Measurements from ENCODE around the gene TET3.
"Not testable (repeated sequence)": the region's sequence is repeated elsewhere in the genome, so short reads cannot be mapped to it uniquely, and the experiment has no call there.

The TET3 gene

DNA sequence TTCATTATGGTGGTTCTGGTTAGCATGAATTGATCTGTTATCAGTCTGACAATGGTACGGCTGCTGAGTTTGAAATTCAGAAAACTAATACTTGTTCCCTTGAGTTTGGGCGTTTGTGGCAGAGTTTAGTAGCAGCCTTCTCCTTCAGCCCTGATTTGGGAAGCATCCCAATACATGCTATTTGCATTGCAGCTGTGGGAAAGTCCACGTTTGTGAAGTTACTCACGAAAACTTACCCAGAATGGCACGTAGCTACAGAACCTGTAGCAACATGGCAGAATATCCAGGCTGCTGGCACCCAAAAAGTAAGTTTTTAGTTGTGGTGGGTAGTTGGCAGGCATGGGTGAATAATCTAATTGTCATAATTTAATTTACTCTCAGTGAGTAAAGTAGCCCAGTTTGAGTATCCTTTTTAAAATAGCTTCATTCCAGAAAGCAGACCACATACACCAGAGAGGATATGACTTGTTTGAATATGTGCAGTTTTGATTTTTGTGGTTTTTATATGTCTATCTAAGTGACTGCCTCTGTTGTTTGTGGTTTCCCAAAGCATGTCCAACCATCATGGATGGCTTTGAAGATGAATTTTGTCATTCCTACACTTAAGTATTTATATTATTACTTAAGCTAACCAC, 45.9 kb upstream of the TET3 start:
- Histone ChIP-seq H2BK12ac (ENCODE audit: low read length in 2 of 2) (no peak overlapping the region), H4K8ac (ENCODE audit: low read length) (no peak overlapping the region), H2BK5ac (ENCODE audit: low read depth, low read length, poor library complexity, severe bottlenecking) (no peak overlapping the region), H3K79me1 (replicated peaks; ENCODE audit: low read length, poor library complexity, severe bottlenecking) (peaks cover 7% of the 10 kb centered on the region), H2BK120ac (ENCODE audit: low read depth, low read length) (no peak overlapping the region), H3K9ac (ENCODE audit: low read length) (peak overlapping the region; percentile 7), H3K4me2 (ENCODE audit: low read length, poor library complexity, severe bottlenecking) (no peak overlapping the region), H3K27me3 (ENCODE audit: control insufficient read depth in 1 of 2, insufficient read depth in 1 of 2, low read length in 2 of 2) (no peaks in the 10 kb centered on the region), H3K4ac (ENCODE audit: low read depth in 1 of 2, low read length in 2 of 2) (peak overlapping the region in 1 of 2 experiments; percentile 13), H2AK5ac (ENCODE audit: low read length, severe bottlenecking) (no peak overlapping the region), H2BK15ac (ENCODE audit: low read depth, poor library complexity, severe bottlenecking) (no peak overlapping the region), H3K18ac (ENCODE audit: low read depth in 1 of 2, low read length in 2 of 2) (no peak overlapping the region), H3K9me3 (ENCODE audit: control insufficient read depth, low read length) (no peaks in the 10 kb centered on the region), H3K4me1 (ENCODE audit: control insufficient read depth, insufficient read depth, low read depth, low read length) (peaks cover 7% of the 10 kb centered on the region), H3K23ac (ENCODE audit: low read length in 2 of 2) (no peak overlapping the region), H3K36me3 (ENCODE audit: control insufficient read depth in 1 of 2, insufficient read depth in 2 of 2, low read depth in 1 of 2, low read length in 2 of 2) (peaks cover 11 to 49% of the 10 kb centered on the region in 2 experiments), H3K4me3 (ENCODE audit: insufficient read depth in 1 of 2, low read depth in 1 of 2, low read length in 2 of 2) (no peak overlapping the region), H3K14ac (ENCODE audit: low read length in 2 of 2) (no peak overlapping the region), H2AFZ (ENCODE audit: low read depth, low read length) (no peak overlapping the region), H4K91ac (ENCODE audit: low read length) (no peak overlapping the region), H3K27ac (ENCODE audit: low read length, poor library complexity, severe bottlenecking) (peak overlapping the region; percentile 35)
- DNase-seq: peak; percentile 37
- WGBS: 94% methylated on average over 5 of the region's 5 CpGs

DNA sequence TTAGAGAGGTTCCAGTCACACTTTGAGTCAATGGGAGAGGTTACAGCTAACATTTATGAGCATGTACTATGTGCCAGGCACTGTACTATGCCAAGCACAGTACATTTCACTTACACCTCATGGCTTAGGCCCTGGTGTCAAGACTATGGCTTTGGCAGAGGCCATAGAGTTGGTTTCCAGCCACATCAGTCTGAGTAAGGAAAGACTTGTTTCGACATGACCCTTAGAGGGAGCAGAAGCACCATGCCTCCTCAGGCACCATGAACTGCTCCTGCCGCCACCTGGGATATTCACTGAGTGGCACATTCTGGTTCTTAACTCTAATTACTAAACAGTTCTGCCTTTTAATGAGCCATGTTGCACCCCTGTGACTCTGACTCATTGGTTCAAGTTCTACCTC, 45.3 kb upstream of the TET3 start:
- Histone ChIP-seq H3K4me1 (ENCODE audit: control insufficient read depth, insufficient read depth, low read depth, low read length) (peaks cover 7% of the 10 kb centered on the region), H2BK12ac (ENCODE audit: low read length in 2 of 2) (no peak overlapping the region), H3K27ac (ENCODE audit: low read length, poor library complexity, severe bottlenecking) (no peak overlapping the region), H2BK120ac (ENCODE audit: low read depth, low read length) (no peak overlapping the region), H3K4me3 (ENCODE audit: insufficient read depth in 1 of 2, low read depth in 1 of 2, low read length in 2 of 2) (no peak overlapping the region), H2BK5ac (ENCODE audit: low read depth, low read length, poor library complexity, severe bottlenecking) (no peak overlapping the region), H4K8ac (ENCODE audit: low read length) (no peak overlapping the region), H4K91ac (ENCODE audit: low read length) (no peak overlapping the region), H3K4ac (ENCODE audit: low read depth in 1 of 2, low read length in 2 of 2) (no peak overlapping the region), H3K9ac (ENCODE audit: low read length) (peak overlapping the region; percentile 7), H2AK5ac (ENCODE audit: low read length, severe bottlenecking) (no peak overlapping the region), H3K14ac (ENCODE audit: low read length in 2 of 2) (no peak overlapping the region), H3K18ac (ENCODE audit: low read depth in 1 of 2, low read length in 2 of 2) (no peak overlapping the region), H3K4me2 (ENCODE audit: low read length, poor library complexity, severe bottlenecking) (no peak overlapping the region), H3K27me3 (ENCODE audit: control insufficient read depth in 1 of 2, insufficient read depth in 1 of 2, low read length in 2 of 2) (no peaks in the 10 kb centered on the region), H3K23ac (ENCODE audit: low read length in 2 of 2) (no peak overlapping the region), H3K79me1 (replicated peaks; ENCODE audit: low read length, poor library complexity, severe bottlenecking) (peaks cover 7% of the 10 kb centered on the region), H2BK15ac (ENCODE audit: low read depth, poor library complexity, severe bottlenecking) (no peak overlapping the region), H3K9me3 (ENCODE audit: control insufficient read depth, low read length) (no peaks in the 10 kb centered on the region), H2AFZ (ENCODE audit: low read depth, low read length) (no peak overlapping the region), H3K36me3 (ENCODE audit: control insufficient read depth in 1 of 2, insufficient read depth in 2 of 2, low read depth in 1 of 2, low read length in 2 of 2) (peaks cover 14 to 55% of the 10 kb centered on the region in 2 experiments)
- DNase-seq: peak; percentile 38
- WGBS: 94% methylated on average over 2 of the region's 2 CpGs

GRCh38 chr2:73940066-73940465, 44.6 kb upstream of the TET3 start:
- not testable (repeated sequence) for H2AFZ ChIP-seq (ENCODE audit: low read depth, low read length); H3K27ac ChIP-seq (ENCODE audit: low read length, poor library complexity, severe bottlenecking); H2BK12ac ChIP-seq (ENCODE audit: low read length in 2 of 2); H4K91ac ChIP-seq (ENCODE audit: low read length); H3K4ac ChIP-seq (ENCODE audit: low read depth in 1 of 2, low read length in 2 of 2); H2BK15ac ChIP-seq (ENCODE audit: low read depth, poor library complexity, severe bottlenecking); H3K23ac ChIP-seq (ENCODE audit: low read length in 2 of 2); H3K14ac ChIP-seq (ENCODE audit: low read length in 2 of 2); H2AK5ac ChIP-seq (ENCODE audit: low read length, severe bottlenecking); H3K18ac ChIP-seq (ENCODE audit: low read depth in 1 of 2, low read length in 2 of 2); H4K8ac ChIP-seq (ENCODE audit: low read length); H3K4me3 ChIP-seq (ENCODE audit: insufficient read depth in 1 of 2, low read depth in 1 of 2, low read length in 2 of 2); H3K4me1 ChIP-seq (ENCODE audit: control insufficient read depth, insufficient read depth, low read depth, low read length); H3K4me2 ChIP-seq (ENCODE audit: low read length, poor library complexity, severe bottlenecking); H3K9me3 ChIP-seq (ENCODE audit: control insufficient read depth, low read length); DNase-seq; H3K9ac ChIP-seq (ENCODE audit: low read length); H2BK5ac ChIP-seq (ENCODE audit: low read depth, low read length, poor library complexity, severe bottlenecking); H3K27me3 ChIP-seq (ENCODE audit: control insufficient read depth in 1 of 2, insufficient read depth in 1 of 2, low read length in 2 of 2); H2BK120ac ChIP-seq (ENCODE audit: low read depth, low read length)
- Histone ChIP-seq H3K36me3 (ENCODE audit: control insufficient read depth in 1 of 2, insufficient read depth in 2 of 2, low read depth in 1 of 2, low read length in 2 of 2) (peaks cover 17 to 59% of the 10 kb centered on the region in 2 experiments), H3K79me1 (replicated peaks; ENCODE audit: low read length, poor library complexity, severe bottlenecking) (peaks cover 12% of the 10 kb centered on the region)
- 94% methylated on average over 1 of the region's 1 CpG for WGBS

GRCh38 chr2:73942664-73943063, 42.0 kb upstream of the TET3 start:
- Histone ChIP-seq H4K8ac (ENCODE audit: low read length) (no peak overlapping the region), H3K4me3 (ENCODE audit: insufficient read depth in 1 of 2, low read depth in 1 of 2, low read length in 2 of 2) (no peak overlapping the region), H2BK5ac (ENCODE audit: low read depth, low read length, poor library complexity, severe bottlenecking) (no peak overlapping the region), H3K27ac (ENCODE audit: low read length, poor library complexity, severe bottlenecking) (no peak overlapping the region), H3K9ac (ENCODE audit: low read length) (no peak overlapping the region), H3K9me3 (ENCODE audit: control insufficient read depth, low read length) (no peaks in the 10 kb centered on the region), H2AFZ (ENCODE audit: low read depth, low read length) (no peak overlapping the region), H3K27me3 (ENCODE audit: control insufficient read depth in 1 of 2, insufficient read depth in 1 of 2, low read length in 2 of 2) (no peaks in the 10 kb centered on the region), H3K4me2 (ENCODE audit: low read length, poor library complexity, severe bottlenecking) (no peak overlapping the region), H2BK12ac (ENCODE audit: low read length in 2 of 2) (no peak overlapping the region), H3K18ac (ENCODE audit: low read depth in 1 of 2, low read length in 2 of 2) (no peak overlapping the region), H3K4ac (ENCODE audit: low read depth in 1 of 2, low read length in 2 of 2) (no peak overlapping the region), H3K23ac (ENCODE audit: low read length in 2 of 2) (no peak overlapping the region), H3K4me1 (ENCODE audit: control insufficient read depth, insufficient read depth, low read depth, low read length) (peaks cover 7% of the 10 kb centered on the region), H3K79me1 (replicated peaks; ENCODE audit: low read length, poor library complexity, severe bottlenecking) (peaks cover 16% of the 10 kb centered on the region), H3K14ac (ENCODE audit: low read length in 2 of 2) (no peak overlapping the region), H2AK5ac (ENCODE audit: low read length, severe bottlenecking) (no peak overlapping the region), H2BK15ac (ENCODE audit: low read depth, poor library complexity, severe bottlenecking) (no peak overlapping the region), H2BK120ac (ENCODE audit: low read depth, low read length) (no peak overlapping the region), H3K36me3 (ENCODE audit: control insufficient read depth in 1 of 2, insufficient read depth in 2 of 2, low read depth in 1 of 2, low read length in 2 of 2) (peaks cover 19 to 63% of the 10 kb centered on the region in 2 experiments), H4K91ac (ENCODE audit: low read length) (no peak overlapping the region)
- no peak for DNase-seq
- no CpG with 5 or more reads among the region's 2 CpGs for WGBS

Measured in mesenchymal stem cell (in vitro differentiated cells and primary cell).